ENCODE data around the gene DET1. TPM values are rescaled to one million over a fixed set of nuclear protein-coding genes. Genes with fewer than 3 reads are reported as not detected.

DET1 gene
- total RNA-seq, 3 donors from 2014 or later (not counting 1 experiment from before 2014, with no cell fraction given) = 3.9 to 5.8 (median 5.2) TPM

DNA sequence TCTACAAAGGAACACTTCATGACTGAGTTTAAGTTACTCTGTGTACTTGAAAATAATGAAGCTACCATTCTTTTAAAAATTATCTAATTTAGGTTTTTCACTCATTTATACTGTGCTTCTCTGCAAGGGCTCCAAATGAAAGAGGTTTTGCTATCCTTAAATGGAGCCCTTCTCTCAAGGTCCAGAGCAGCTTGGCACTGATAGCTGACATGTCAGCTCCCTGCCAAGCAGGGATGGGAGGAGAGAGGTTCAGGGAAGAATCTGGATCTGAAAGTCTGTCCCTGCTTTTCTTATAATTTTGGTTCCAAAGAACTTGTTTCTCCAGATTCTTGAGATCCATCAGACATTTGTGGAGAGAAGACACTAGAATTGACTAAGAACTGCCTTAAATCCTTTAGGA, 39.9 kb downstream of the DET1 start:
- DNase-seq (no peak), ATAC-seq (no peak)
- intact Hi-C loops (cut with micrococcal nuclease) = no loop called here
- no peak overlapping the region for H3K4me3 ChIP-seq (ENCODE audit: low read length)
- no peaks in the 10 kb centered on the region for H3K4me1 Mint-ChIP-seq
- no peak overlapping the region for H3K4me3 Mint-ChIP-seq
- no peak overlapping the region for H3K27ac ChIP-seq (ENCODE audit: low read length)
- H3K36me3 ChIP-seq (ENCODE audit: control insufficient read depth, insufficient read depth, low read length) = peaks cover 12% of the 10 kb centered on the region
- no peaks in the 10 kb centered on the region for H3K9me3 Mint-ChIP-seq
- no peak overlapping the region for H3K27ac Mint-ChIP-seq
- no peaks in the 10 kb centered on the region for H3K4me1 ChIP-seq (ENCODE audit: control insufficient read depth, insufficient read depth, low read length)
- H3K27me3 ChIP-seq (ENCODE audit: control insufficient read depth, insufficient read depth, low read length) = no peaks in the 10 kb centered on the region
- H3K9me3 ChIP-seq (ENCODE audit: control insufficient read depth, insufficient read depth, low read length) = no peaks in the 10 kb centered on the region
- peaks cover 15% of the 10 kb centered on the region for H3K36me3 Mint-ChIP-seq
- TF ChIP-seq, protein P1, sequence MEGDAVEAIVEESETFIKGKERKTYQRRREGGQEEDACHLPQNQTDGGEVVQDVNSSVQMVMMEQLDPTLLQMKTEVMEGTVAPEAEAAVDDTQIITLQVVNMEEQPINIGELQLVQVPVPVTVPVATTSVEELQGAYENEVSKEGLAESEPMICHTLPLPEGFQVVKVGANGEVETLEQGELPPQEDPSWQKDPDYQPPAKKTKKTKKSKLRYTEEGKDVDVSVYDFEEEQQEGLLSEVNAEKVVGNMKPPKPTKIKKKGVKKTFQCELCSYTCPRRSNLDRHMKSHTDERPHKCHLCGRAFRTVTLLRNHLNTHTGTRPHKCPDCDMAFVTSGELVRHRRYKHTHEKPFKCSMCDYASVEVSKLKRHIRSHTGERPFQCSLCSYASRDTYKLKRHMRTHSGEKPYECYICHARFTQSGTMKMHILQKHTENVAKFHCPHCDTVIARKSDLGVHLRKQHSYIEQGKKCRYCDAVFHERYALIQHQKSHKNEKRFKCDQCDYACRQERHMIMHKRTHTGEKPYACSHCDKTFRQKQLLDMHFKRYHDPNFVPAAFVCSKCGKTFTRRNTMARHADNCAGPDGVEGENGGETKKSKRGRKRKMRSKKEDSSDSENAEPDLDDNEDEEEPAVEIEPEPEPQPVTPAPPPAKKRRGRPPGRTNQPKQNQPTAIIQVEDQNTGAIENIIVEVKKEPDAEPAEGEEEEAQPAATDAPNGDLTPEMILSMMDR (IDR thresholded peaks at IDR 0.05) = no peak
- H3K27me3 Mint-ChIP-seq (ENCODE audit: low read depth in 2 of 2) = no peaks in the 10 kb centered on the region

DNA sequence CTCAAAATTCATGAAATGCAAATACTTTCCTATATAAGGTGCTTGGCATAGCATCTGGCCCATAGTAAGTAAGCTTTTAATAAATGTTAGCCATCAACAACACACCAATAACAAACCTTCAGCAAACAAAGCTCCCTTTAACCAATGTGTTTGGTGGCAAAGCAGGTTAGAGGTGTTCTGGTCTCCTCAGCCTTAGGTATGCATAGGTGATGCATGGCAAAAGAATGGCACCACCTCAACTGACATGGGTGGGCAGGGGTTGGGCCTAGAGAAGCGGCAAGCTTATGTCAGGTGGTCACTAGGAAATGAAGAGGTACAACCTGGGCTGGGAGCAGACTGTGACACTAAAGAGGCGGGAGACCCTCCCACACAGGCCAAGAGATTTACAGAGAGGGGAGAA, 40.8 kb downstream of the DET1 start:
- Mint-ChIP-seq H3K4me3 (no peak overlapping the region), H3K27me3 (ENCODE audit: low read depth in 2 of 2) (no peaks in the 10 kb centered on the region), H3K27ac (no peak overlapping the region), H3K4me1 (no peaks in the 10 kb centered on the region), H3K36me3 (peaks cover 7% of the 10 kb centered on the region), H3K9me3 (no peaks in the 10 kb centered on the region)
- WGBS (ENCODE audit: insufficient coverage) = 93% methylated on average over 2 of the region's 2 CpGs
- Histone ChIP-seq H3K9me3 (ENCODE audit: control insufficient read depth, insufficient read depth, low read length) (no peaks in the 10 kb centered on the region), H3K27ac (ENCODE audit: low read length) (no peak overlapping the region), H3K27me3 (ENCODE audit: control insufficient read depth, insufficient read depth, low read length) (no peaks in the 10 kb centered on the region), H3K4me1 (ENCODE audit: control insufficient read depth, insufficient read depth, low read length) (no peaks in the 10 kb centered on the region), H3K36me3 (ENCODE audit: control insufficient read depth, insufficient read depth, low read length) (peaks cover 8% of the 10 kb centered on the region), H3K4me3 (ENCODE audit: low read length) (no peak overlapping the region)
- TF ChIP-seq, protein P1 (IDR thresholded peaks at IDR 0.05) = no peak
- ATAC-seq = no peak
- DNase-seq = no peak
- intact Hi-C loops (cut with micrococcal nuclease) = no loop called here

DNA sequence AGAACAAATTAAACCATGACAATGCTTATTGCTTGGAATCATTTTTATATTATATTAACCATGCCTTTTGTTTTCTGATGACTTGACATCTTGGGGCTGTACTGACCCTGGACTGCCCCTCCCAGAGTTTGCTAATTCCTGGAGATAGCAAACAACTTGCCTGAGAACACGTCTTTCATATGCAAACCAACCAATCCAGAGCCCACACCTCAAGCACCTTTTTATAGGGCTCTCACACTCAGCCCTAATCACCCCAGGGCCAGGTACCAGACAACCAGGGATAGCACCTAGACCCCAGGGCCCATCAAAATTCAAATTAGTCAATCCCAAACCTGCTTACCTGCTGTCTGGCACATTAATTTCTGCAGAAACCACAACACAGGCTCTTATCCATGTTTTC, 42.0 kb downstream of the DET1 start:
- no peaks in the 10 kb centered on the region for H3K9me3 Mint-ChIP-seq
- intact Hi-C loops (cut with micrococcal nuclease) = no loop called here
- H3K27ac Mint-ChIP-seq = no peak overlapping the region

DNA sequence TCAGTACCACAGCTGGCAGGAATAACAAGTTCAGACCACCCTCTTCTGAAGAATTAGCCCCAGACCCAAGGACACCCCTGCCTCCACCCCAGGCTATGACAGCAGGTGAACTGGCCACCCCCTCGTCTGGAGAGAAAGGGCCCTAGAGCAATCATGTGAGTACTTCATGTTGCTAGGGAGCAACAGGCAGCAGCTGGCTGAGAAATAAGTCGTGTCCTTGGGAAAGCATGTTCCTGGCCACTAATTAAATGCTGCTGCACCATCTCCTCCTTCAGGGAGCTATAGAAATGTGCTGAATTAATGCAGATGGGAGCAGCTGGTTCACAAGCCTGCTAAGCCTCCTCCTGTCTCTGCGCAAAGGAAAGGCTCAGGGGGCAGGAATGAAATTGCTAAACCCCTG, 47.5 kb downstream of the DET1 start:
- Histone ChIP-seq H3K27ac (ENCODE audit: low read length) (no peak overlapping the region), H3K27me3 (ENCODE audit: control insufficient read depth, insufficient read depth, low read length) (no peaks in the 10 kb centered on the region), H3K9me3 (ENCODE audit: control insufficient read depth, insufficient read depth, low read length) (no peaks in the 10 kb centered on the region), H3K4me1 (ENCODE audit: control insufficient read depth, insufficient read depth, low read length) (no peaks in the 10 kb centered on the region), H3K4me3 (ENCODE audit: low read length) (no peak overlapping the region), H3K36me3 (ENCODE audit: control insufficient read depth, insufficient read depth, low read length) (no peaks in the 10 kb centered on the region)
- DNase-seq (no peak), ATAC-seq (no peak)
- WGBS (ENCODE audit: insufficient coverage) = 85% methylated on average over 3 of the region's 3 CpGs
- intact Hi-C loops (cut with micrococcal nuclease) = no loop called here
- H3K36me3 Mint-ChIP-seq = no peaks in the 10 kb centered on the region
- no peaks in the 10 kb centered on the region for H3K27me3 Mint-ChIP-seq (ENCODE audit: low read depth in 2 of 2)
- H3K4me1 Mint-ChIP-seq = no peaks in the 10 kb centered on the region
- H3K9me3 Mint-ChIP-seq = no peaks in the 10 kb centered on the region
- TF ChIP-seq, protein P1 (IDR thresholded peaks at IDR 0.05) = no peak
- no peak overlapping the region for H3K4me3 Mint-ChIP-seq
- H3K27ac Mint-ChIP-seq = no peak overlapping the region

More for the DNA sequence above, 42.0 kb downstream of the DET1 start:
- Mint-ChIP-seq H3K4me1 (no peaks in the 10 kb centered on the region), H3K4me3 (no peak overlapping the region), H3K36me3 (peaks cover 7% of the 10 kb centered on the region), H3K27me3 (ENCODE audit: low read depth in 2 of 2) (no peaks in the 10 kb centered on the region)
- H3K4me1 ChIP-seq (ENCODE audit: control insufficient read depth, insufficient read depth, low read length) = no peaks in the 10 kb centered on the region
- no peak overlapping the region for H3K4me3 ChIP-seq (ENCODE audit: low read length)
- no peak for ATAC-seq
- H3K27ac ChIP-seq (ENCODE audit: low read length) = no peak overlapping the region
- no peak for DNase-seq
- TF ChIP-seq, protein P1 (IDR thresholded peaks at IDR 0.05) = no peak
- H3K36me3 ChIP-seq (ENCODE audit: control insufficient read depth, insufficient read depth, low read length) = peaks cover 2% of the 10 kb centered on the region
- no peaks in the 10 kb centered on the region for H3K27me3 ChIP-seq (ENCODE audit: control insufficient read depth, insufficient read depth, low read length)
- no peaks in the 10 kb centered on the region for H3K9me3 ChIP-seq (ENCODE audit: control insufficient read depth, insufficient read depth, low read length)
- WGBS (ENCODE audit: insufficient coverage) = 89% methylated on average over 1 of the region's 1 CpG

Data from natural killer cell (primary cell).